Natural killer cell (primary cell): Measurements from ENCODE around the gene CDC40. TPM values are rescaled to one million over a fixed set of nuclear protein-coding genes. Genes with fewer than 3 reads are reported as not detected.
A peak's percentile ranks its signal among the peaks of the same experiment; 100 is the strongest.

Experiments
- ATAC-seq, 3 donors: fragments of 150-1000 bp in 2 of 3; fragments of 200-7000 bp in 1 of 3; cut with Tn5 transposase; 1 replicate in 1 of 3; 2 replicates in 2 of 3; pipeline ENCODE4 v1.10.0; 2021; ENCODE audit warnings: mild to moderate bottlenecking in 2 of 3, moderate library complexity in 2 of 3
- DNase-seq, 2 donors: peaks; one replicate each; pipeline versions ENCODE4 v3.0.0 to v3.0.0-alpha.2; 2013 to 2021; ENCODE audit warnings: mixed read lengths in 1 of 2
- H3K27ac ChIP-seq: one replicate; pipeline ENCODE4 v1.5.1; 2013; ENCODE audit warnings: mild to moderate bottlenecking, low read length
- H3K27me3 ChIP-seq: one replicate; pipeline ENCODE4 v1.6.1; 2013; ENCODE audit warnings: low read length; ENCODE audit not compliant: control insufficient read depth, insufficient read depth
- H3K36me3 ChIP-seq: one replicate; pipeline ENCODE4 v1.6.1; 2013; ENCODE audit warnings: low read length; ENCODE audit not compliant: control insufficient read depth, insufficient read depth
- H3K4me1 ChIP-seq: one replicate; pipeline ENCODE4 v1.6.1; 2013; ENCODE audit warnings: low read length; ENCODE audit not compliant: control insufficient read depth, insufficient read depth
- H3K4me3 ChIP-seq: one replicate; pipeline ENCODE4 v1.5.1; 2013; ENCODE audit warnings: low read length
- H3K9me3 ChIP-seq: one replicate; pipeline ENCODE4 v1.6.1; 2013; ENCODE audit warnings: low read length; ENCODE audit not compliant: control insufficient read depth, insufficient read depth
- H3K27ac Mint-ChIP-seq, 2 donors: one replicate each; pipeline ENCODE4 v1.8.0; 2022; ENCODE audit warnings: mild to moderate bottlenecking in 2 of 2, mixed read lengths in 2 of 2, moderate library complexity in 1 of 2
- H3K27me3 Mint-ChIP-seq, 2 donors: one replicate each; pipeline ENCODE4 v1.8.0; 2022; ENCODE audit warnings: low read depth in 2 of 2, mixed read lengths in 2 of 2
- H3K36me3 Mint-ChIP-seq: one replicate; pipeline ENCODE4 v1.8.0; 2022; ENCODE audit warnings: mixed read lengths
- H3K4me1 Mint-ChIP-seq, 2 donors: one replicate each; pipeline ENCODE4 v1.8.0; 2022; ENCODE audit warnings: mixed read lengths in 2 of 2
- H3K4me3 Mint-ChIP-seq: one replicate; pipeline ENCODE4 v1.8.0; 2022; ENCODE audit warnings: mild to moderate bottlenecking, moderate library complexity, mixed read lengths
- H3K9me3 Mint-ChIP-seq, 2 donors: one replicate each; pipeline ENCODE4 v1.8.0; 2022; ENCODE audit warnings: mixed read lengths in 2 of 2
- CTCF ChIP-seq: fragments of 200-600 bp; IDR thresholded peaks from one replicate; pipeline ENCODE4 v1.8.0; 2022; ENCODE audit warnings: antibody characterized with exemption
- WGBS: methylation state at CpG from one replicate; pipeline ENCODE4 v1.1.7; 2013; ENCODE audit warnings: missing lambda C conversion rate; ENCODE audit not compliant: insufficient coverage; 5-methylcytosine and 5-hydroxymethylcytosine counted together
- intact Hi-C: fragments of 100-400 bp; cut with micrococcal nuclease; formaldehyde crosslinking; loops from one replicate; pipeline ENCODE4 v1.14.2; 2022
- total RNA-seq, 4 donors: library from RNA; stranded (reverse); fragments of 120-200 nt in 1 of 4; gene quantifications; one replicate each; pipeline versions ENCODE4 v1.2.3 to v1.2.4, GENCODE V29; 2013 to 2022

Gene CDC40
- total RNA-seq, 3 donors from 2014 or later (not counting 1 experiment from before 2014, with no cell fraction given): 32.9 to 55.4 (median 48.5) TPM

GRCh38 chr6:110250058-110250457 lies 69.8 kb downstream of the CDC40 start:
- no peak for TF ChIP-seq CTCF
- Histone ChIP-seq H3K9me3 (no peaks in the 10 kb centered on the region), H3K36me3 (no peaks in the 10 kb centered on the region), H3K4me3 (no peak overlapping the region), H3K4me1 (no peaks in the 10 kb centered on the region), H3K27me3 (no peaks in the 10 kb centered on the region), H3K27ac (no peak overlapping the region)
- 94% methylated on average over 3 of the region's 4 CpGs for WGBS
- Mint-ChIP-seq H3K4me1 (no peaks in the 10 kb centered on the region), H3K27me3 (peaks cover 0 to under 1% of the 10 kb centered on the region in 2 donors), H3K4me3 (no peak overlapping the region), H3K27ac (no peak overlapping the region), H3K9me3 (no peaks in the 10 kb centered on the region), H3K36me3 (no peaks in the 10 kb centered on the region)
- no peak for ATAC-seq
- intact Hi-C loops: no loop called here
- no peak for DNase-seq

DNA sequence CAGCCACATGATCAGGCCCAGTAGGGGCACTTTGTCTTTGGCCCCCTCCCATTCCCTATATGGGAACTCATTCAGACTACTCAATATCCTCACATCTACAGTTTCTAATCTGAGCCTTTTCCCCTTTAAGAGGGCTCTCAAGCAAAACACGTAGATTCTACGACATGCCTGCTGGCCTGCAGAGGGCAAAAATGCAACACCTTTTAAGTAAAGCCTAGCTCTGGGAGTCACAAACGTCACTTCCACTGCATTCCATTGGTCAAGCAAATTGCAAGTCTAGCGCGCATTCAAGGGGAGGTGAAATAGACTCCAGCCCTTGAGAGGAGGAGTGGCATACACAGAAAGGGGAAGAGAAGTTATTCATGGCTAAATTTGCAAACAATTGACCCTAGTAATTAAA lies 70.6 kb downstream of the CDC40 start:
- intact Hi-C loops: no loop called here

DNA sequence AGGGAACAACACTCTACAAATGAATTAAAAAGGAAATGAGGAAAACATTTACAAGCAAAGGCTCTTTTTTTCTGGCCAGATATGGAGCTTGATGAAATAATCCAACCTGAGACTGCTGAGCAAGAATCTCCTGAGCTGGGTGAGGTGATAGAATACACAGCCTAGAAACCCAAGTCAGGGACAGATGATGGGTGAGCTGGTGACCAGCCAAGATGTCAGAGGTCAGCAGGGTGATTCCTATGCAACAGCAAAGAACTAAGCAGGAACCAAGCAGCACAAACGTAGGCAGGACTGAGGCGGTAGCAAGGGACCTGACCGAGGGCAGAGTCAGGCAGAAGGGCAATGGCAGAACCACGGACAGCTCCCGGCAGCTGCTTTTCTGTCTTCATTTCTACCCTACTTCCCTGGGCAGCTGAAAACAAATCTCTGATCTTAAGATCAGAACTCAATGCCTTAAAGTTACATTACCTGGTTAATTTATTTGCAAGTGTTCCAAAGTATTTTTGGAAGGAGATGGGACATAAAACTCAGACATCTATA lies 75.1 kb downstream of the CDC40 start:
- Histone ChIP-seq H3K27me3 (no peaks in the 10 kb centered on the region), H3K27ac (no peak overlapping the region), H3K4me3 (no peak overlapping the region), H3K9me3 (no peaks in the 10 kb centered on the region), H3K4me1 (no peaks in the 10 kb centered on the region), H3K36me3 (no peaks in the 10 kb centered on the region)
- ATAC-seq (no peak), DNase-seq (peak in 1 of 2 donors; percentile 9)
- no peaks in the 10 kb centered on the region for H3K36me3 Mint-ChIP-seq
- TF ChIP-seq CTCF: no peak
- no peak overlapping the region for H3K27ac Mint-ChIP-seq
- peaks cover 10 to 22% of the 10 kb centered on the region in 2 donors for H3K27me3 Mint-ChIP-seq
- H3K4me1 Mint-ChIP-seq: no peaks in the 10 kb centered on the region
- intact Hi-C loops: no loop called here
- peaks cover 0 to 2% of the 10 kb centered on the region in 2 donors for H3K9me3 Mint-ChIP-seq
- no peak overlapping the region for H3K4me3 Mint-ChIP-seq
- 72% methylated on average over 5 of the region's 5 CpGs for WGBS

More for the DNA sequence above, 70.6 kb downstream of the CDC40 start:
- no peaks in the 10 kb centered on the region for H3K4me1 ChIP-seq
- H3K9me3 Mint-ChIP-seq: no peaks in the 10 kb centered on the region
- peaks cover 3 to 8% of the 10 kb centered on the region in 2 donors for H3K27me3 Mint-ChIP-seq
- no peak overlapping the region for H3K27ac Mint-ChIP-seq
- H3K4me3 ChIP-seq: no peak overlapping the region
- H3K9me3 ChIP-seq: no peaks in the 10 kb centered on the region
- no peak for ATAC-seq
- WGBS: 94% methylated on average over 5 of the region's 5 CpGs
- H3K36me3 Mint-ChIP-seq: no peaks in the 10 kb centered on the region
- H3K4me1 Mint-ChIP-seq: no peaks in the 10 kb centered on the region
- no peak overlapping the region for H3K27ac ChIP-seq
- no peak overlapping the region for H3K4me3 Mint-ChIP-seq
- H3K27me3 ChIP-seq: no peaks in the 10 kb centered on the region
- no peaks in the 10 kb centered on the region for H3K36me3 ChIP-seq
- DNase-seq: no peak
- no peak for TF ChIP-seq CTCF

DNA sequence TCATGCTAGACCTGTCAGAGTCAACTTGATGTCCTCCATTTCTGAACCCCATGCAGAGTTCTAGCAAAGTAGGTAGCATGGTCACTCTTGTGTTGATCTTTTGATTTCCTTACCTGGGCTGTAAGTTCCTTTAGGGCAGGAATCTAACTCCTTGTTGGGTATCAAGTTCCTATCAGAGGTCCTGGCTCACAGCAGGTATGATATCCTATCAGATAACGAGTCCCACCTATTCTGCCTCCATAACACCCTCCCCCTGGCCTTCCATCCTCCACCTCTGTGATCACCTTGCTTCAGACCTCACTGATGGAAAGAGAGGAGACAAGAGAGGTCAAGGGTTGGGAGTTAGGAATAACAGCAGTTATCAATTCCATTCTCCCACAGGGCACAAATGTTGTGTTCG lies 76.1 kb downstream of the CDC40 start:
- TF ChIP-seq CTCF: no peak
- Histone ChIP-seq H3K9me3 (no peaks in the 10 kb centered on the region), H3K4me1 (no peaks in the 10 kb centered on the region), H3K27me3 (no peaks in the 10 kb centered on the region), H3K36me3 (no peaks in the 10 kb centered on the region), H3K4me3 (no peak overlapping the region), H3K27ac (no peak overlapping the region)
- Mint-ChIP-seq H3K36me3 (peaks cover 5% of the 10 kb centered on the region), H3K9me3 (peaks cover 0 to 2% of the 10 kb centered on the region in 2 donors), H3K4me3 (no peak overlapping the region), H3K4me1 (no peaks in the 10 kb centered on the region), H3K27ac (no peak overlapping the region), H3K27me3 (peaks cover 12 to 24% of the 10 kb centered on the region in 2 donors)
- ATAC-seq (no peak), DNase-seq (no peak)
- intact Hi-C loops: no loop called here
- whole genome bisulfite sequencing: 95% methylated on average over 2 of the region's 2 CpGs
